Endothelial cell of hepatic sinusoid (primary cell): ENCODE data around the gene ANKS6.

Experiments
- in situ Hi-C: cut with HindIII; loops from 2 replicates; pipeline ENCODE4 v1.10.0; 2017; ENCODE audit warnings: low sequenced_read_pairs

The ANKS6 gene

DNA sequence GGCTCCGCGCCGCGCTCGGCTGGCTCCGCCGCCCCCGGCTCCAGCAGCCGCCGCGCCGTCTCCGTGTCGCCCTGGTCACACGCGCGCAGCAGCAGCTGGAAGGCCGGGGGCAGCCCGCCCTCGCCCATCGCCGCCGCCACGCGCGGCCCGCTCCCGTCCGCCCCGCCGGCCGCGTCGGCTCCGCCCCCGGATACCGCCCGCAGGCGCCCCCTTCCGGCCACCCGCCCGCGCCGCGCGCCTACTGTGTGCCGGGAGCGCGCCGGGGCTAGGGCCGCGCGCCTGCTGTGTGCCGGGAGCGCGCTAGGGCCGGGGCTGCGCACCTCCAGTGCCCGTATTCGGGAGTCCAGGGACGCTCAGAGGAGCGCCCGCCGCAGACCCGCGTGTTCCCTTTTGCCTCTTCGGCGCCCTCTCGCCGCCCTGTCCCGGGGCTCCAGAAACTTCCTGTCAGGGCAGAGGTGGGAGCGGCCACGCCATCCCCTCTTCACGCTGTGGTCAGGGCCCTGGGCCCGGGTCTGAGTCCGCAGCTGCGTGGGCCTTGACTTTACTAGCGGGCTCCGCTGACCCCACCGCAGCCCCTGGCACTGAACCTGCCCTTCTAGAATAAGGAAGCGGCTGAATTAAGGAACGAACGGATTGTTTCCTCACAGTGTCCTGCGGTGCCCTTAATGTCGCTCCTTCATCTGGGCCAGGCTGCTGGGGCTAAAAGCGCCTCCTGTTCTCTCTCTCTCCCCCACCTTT is at the start of gene ANKS6:
TSS of gene ANKS6 (minus strand) at position 192 of the 738 bp plus-strand sequence. CDS start at position 128, 64 bp downstream.
- in situ Hi-C loops, result no loop called here

- in situ Hi-C loops, result loop anchor here (10.0 kb wide), 2 partner anchors 149 to 309 kb away; no protein-coding TSS in a partner anchor
These were observed 49.7 kb upstream of the ANKS6 start for GRCh38 chr9:98846081-98846480.

- in situ Hi-C loops, result loop anchor here (10.0 kb wide), 2 partner anchors 152 to 312 kb away; no protein-coding TSS in a partner anchor
These were observed 46.2 kb upstream of the ANKS6 start for GRCh38 chr9:98842510-98842909.

- in situ Hi-C loops, result loop anchor here (10.0 kb wide), 2 partner anchors 155 to 315 kb away; no protein-coding TSS in a partner anchor
These were observed 43.4 kb upstream of the ANKS6 start for GRCh38 chr9:98839724-98840123.

DNA sequence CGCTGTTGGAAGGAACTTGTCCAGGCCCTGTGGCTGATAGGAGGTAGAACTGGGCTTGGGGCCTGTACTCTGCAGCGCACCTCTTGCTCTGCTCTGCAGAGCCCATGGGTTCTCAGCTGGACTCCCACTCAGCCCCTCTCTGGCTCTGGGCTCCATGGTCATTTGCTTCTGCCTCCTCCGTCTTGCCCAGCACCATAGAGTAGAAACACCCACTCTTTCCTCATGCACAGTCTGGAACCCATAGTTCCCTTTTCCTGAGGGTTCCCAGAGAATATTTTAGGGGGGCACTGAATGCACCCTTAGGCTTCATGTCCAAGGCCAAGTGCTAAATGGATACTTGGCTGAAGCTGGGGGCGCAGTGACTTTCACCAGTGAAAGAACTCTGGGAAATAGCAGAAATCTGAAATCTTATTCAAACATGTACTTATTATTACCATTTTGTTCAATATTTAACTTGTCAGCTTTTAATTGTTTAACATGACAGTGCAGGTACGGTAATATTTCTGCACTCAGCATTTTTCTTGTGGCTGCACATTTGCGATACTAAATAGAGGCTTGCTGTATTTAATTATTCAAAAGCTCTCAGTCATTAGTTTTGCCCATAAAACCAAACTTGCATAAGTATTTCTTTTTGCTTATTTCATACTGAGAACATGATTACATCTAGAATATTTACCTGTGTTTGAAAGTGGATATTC is 42.7 kb upstream of the ANKS6 start:
- in situ Hi-C loops, result no loop called here

DNA sequence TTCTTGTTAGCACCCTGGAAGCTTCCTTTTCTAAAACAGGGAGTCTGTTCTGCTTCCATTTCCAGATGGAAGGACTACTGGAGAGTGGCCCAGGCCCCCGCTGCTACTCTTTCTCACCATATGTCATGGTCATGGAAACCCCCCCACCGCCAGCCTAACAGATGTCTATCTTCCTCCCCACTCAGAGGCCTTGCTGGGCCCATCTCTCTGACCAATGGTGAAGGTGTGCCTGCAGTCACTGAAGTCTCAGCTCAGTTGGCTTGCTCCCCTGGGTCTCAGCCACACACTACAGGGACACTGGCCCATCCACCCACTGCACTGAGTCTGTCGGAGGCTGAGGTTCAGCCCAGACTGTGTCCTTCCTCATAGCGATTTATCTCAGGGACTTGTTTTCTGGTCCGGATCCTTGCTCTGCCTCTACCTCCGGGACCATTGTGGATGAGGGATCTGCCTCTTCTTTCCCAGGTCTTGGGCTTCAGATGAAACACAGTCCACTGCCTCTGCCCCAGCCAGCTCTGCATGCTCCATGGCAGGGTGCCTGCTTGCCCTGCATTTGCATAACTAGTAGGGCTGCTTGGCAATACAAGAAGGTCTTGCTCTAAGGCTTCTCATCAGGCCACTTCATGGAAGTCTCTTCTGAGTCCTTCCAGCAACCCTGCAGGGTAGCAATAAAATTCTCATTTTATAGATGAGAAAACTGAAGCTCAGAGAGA is 42.0 kb upstream of the ANKS6 start:
- in situ Hi-C loops, result no loop called here

- in situ Hi-C loops, result no loop called here
These were observed 41.2 kb upstream of the ANKS6 start for GRCh38 chr9:98837516-98837915.

DNA sequence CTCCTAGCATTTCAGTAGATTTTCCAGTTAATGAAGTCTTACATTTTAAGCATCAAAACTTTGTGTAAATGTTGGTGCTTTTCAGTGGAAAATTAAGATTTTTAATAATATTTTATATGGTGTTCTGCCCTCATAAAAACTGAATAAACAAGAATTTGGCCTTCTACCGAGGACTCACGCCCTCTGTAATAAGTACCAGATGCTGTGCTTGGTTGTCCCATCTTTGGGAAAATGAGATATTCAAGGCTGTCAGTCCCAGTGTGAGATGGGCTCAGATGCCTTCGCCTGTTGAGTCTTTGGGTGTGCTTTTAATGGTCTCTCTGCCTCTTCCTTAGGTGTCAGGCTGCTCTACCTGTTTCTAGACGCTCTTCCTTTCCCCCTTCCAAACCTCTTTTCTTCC is 39.9 kb upstream of the ANKS6 start:
- in situ Hi-C loops, result no loop called here

GRCh38 chr9:98834386-98834785 is 38.0 kb upstream of the ANKS6 start:
- in situ Hi-C loops, result no loop called here

DNA sequence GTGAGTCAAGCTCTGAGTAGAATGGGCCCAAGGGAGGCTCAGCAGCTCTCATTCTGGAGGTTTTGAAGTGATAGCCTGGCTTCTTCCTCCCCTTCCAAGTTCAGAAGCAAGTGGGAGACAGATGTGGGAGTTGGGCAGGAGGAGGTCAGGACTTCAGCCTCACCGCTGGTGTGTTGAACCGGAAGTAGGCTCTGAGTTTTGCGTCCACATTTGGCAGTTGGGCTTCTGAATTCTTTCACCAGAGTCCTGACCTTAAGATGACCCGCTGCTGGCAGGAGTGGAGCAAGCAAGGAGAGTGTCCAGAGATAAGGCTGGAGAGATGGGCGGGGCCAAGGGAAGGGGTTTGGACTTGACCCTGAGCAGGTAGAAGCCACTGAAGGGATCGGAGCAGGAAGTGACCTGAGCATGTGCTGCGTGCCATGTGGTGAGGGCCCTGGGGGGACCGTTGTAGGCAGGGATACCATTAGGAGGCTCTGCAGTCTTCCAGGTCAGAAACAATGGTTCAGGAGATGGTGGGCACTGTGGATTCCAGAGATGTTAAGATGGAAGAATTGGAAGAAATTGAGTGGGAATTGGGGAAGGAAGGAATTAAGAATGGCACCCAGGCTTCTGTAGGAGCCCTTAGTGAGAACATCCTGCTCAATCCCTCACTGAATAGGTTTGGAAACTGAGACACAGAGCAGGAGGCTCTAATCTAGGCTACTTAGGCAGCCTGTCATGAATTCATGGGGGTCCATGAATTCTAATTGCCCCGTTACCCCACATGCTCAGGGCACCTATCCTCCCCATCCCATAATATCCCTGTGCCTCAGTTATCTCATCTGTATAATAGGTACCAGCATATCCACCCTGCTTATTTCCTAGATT is 37.0 kb upstream of the ANKS6 start:
- in situ Hi-C loops, result no loop called here

DNA sequence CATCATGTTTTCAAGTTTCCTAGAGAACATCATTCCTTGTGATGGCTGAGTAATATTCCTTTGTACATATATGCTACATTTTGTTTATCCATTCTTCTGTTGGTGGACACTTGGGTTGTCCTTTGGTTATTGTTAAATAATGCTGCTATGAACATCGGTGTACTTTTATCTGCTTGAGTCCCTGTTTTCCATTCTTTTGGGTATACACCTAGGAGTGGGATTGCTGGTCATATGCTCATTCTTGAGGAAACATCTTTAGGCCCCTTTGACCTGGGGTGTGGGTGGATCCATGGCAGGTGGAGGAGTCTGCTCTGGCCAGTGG is 36.4 kb upstream of the ANKS6 start:
- in situ Hi-C loops, result no loop called here

DNA sequence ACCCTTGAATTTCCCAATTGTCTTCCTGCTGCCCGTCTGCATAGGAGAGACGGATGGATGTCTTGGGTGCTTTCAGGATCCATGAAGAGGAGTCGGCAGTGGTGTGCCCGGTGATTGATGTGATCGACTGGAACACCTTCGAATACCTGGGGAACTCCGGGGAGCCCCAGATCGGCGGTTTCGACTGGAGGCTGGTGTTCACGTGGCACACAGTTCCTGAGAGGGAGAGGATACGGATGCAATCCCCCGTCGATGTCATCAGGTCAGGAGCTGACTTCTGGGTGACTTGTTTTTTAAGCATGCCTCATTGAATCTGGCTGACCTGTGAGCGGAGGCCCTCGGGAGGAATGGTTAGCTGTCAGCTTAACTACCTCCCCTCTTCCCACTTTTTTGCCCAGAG is 35.3 kb upstream of the ANKS6 start:
- in situ Hi-C loops, result no loop called here

- in situ Hi-C loops, result no loop called here
These were observed 34.2 kb upstream of the ANKS6 start for GRCh38 chr9:98830554-98830953.

DNA sequence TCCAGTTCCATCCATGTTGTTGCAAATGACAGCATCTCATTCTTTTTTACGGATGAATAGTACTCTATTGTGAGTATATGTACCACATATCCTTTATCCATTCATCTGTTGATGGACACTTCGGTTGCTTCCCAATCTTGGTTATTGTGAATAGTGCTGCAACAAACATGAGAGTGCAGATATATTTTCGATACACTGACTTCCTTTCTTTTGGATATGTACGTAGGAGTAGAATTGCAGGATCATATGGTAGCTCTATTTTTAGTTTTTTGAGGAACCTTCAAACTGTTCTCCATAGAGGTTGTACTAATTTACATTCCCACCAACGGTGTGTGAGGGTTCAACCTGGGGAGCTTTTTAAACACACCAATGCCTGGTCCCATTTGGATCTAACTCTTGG is 33.4 kb upstream of the ANKS6 start:
- in situ Hi-C loops, result no loop called here

DNA sequence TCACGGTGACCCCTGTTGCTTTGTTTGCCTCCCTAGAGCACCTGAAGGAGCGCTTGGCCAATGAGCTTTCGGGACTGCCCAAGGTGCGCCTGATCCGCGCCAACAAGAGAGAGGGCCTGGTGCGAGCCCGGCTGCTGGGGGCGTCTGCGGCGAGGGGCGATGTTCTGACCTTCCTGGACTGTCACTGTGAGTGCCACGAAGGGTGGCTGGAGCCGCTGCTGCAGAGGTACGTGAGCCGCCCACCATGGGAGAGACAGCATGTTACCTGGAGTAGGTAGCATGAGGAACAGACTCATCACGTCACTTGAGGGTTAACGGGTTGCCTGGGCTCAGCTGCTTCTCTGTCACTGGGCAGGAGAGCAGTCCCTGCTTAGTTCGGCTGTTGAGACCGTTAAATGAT is 30.4 kb upstream of the ANKS6 start:
- in situ Hi-C loops, result no loop called here

- in situ Hi-C loops, result no loop called here
These were observed 29.1 kb upstream of the ANKS6 start for GRCh38 chr9:98825414-98825813.

GRCh38 chr9:98823666-98824334 is 27.4 kb upstream of the ANKS6 start:
- in situ Hi-C loops, result no loop called here

- in situ Hi-C loops, result no loop called here
These were observed 26.3 kb upstream of the ANKS6 start for GRCh38 chr9:98822661-98823060.

DNA sequence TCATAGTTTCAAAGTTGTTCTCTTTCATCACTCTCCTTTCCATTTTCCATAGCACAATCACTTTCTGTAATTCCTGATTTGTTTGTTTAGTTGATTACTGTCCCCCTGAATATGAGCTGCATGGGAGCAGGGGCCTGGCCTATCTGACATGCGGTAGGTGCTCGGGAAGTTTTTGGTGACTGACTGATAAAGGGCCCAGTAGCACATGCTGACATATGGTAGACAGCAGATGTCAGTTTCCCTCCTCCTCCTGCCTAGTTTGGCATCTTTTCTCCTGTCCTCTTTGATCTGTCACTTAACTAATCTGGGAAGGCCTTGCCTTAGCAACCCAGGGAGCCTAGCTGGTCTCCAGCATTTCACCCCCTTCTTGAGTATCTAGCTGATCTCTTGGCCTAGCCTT is 25.5 kb upstream of the ANKS6 start:
- in situ Hi-C loops, result no loop called here

DNA sequence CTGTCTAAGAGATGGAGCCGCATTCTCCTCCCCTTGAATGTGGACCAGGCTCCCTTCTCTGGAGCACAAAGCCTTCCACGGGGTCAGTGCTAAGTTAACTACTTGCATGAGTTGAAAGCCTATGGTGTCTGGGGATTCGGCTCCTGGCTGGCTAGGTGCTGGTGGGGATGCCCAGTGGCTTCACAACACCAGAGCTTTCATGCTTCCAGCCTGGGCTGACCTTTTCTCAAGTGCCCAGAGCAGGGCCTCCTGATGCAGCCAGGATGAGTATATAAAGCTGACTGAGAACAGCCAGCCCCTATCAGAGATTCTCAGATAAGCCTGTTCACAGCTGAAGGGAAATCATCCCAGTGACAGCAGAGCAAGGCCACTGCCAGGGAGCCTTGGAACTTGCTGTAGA is 22.9 kb upstream of the ANKS6 start:
- in situ Hi-C loops, result no loop called here
